ENCODE measurements around the gene CHRNA5.

The CHRNA5 gene

DNA sequence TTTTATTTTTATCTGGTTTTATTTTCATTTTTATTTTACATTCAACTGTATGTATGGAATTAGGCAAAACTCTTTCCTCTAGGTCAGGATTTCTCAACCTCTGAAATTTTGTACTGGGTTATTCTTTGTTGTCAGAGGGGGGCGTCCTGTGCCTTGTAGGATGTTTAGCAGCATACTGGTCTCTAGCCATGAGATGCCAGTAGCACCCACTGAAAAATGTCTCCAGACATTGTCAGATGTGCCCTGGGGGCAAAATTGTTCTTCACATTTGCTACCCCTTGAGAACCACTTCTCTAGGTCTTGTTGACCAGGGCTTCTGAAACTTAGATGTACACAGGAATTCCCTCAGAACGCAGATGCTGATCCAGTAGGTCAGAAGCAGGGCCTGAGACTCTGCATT is 5.4 kb downstream of the CHRNA5 start:
- no peaks in the 10 kb centered on the region for H3K9me3 ChIP-seq
- peaks cover 0 to 9% (median 8%) of the 10 kb centered on the region in 4 donors for H3K4me1 ChIP-seq
- no peak for DNase-seq
- H3K27ac ChIP-seq: no peak overlapping the region
- no peak overlapping the region for H3K4me3 ChIP-seq
- H3K36me3 ChIP-seq: no peaks in the 10 kb centered on the region
- intact Hi-C loops (cut with DNase I; ENCODE audit: low total_unique reads): no loop called here
- TF ChIP-seq, protein P1, sequence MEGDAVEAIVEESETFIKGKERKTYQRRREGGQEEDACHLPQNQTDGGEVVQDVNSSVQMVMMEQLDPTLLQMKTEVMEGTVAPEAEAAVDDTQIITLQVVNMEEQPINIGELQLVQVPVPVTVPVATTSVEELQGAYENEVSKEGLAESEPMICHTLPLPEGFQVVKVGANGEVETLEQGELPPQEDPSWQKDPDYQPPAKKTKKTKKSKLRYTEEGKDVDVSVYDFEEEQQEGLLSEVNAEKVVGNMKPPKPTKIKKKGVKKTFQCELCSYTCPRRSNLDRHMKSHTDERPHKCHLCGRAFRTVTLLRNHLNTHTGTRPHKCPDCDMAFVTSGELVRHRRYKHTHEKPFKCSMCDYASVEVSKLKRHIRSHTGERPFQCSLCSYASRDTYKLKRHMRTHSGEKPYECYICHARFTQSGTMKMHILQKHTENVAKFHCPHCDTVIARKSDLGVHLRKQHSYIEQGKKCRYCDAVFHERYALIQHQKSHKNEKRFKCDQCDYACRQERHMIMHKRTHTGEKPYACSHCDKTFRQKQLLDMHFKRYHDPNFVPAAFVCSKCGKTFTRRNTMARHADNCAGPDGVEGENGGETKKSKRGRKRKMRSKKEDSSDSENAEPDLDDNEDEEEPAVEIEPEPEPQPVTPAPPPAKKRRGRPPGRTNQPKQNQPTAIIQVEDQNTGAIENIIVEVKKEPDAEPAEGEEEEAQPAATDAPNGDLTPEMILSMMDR (IDR thresholded peaks at IDR 0.05): no peak
- peaks cover 0 to 29% of the 10 kb centered on the region in 2 donors for H3K27me3 ChIP-seq

DNA sequence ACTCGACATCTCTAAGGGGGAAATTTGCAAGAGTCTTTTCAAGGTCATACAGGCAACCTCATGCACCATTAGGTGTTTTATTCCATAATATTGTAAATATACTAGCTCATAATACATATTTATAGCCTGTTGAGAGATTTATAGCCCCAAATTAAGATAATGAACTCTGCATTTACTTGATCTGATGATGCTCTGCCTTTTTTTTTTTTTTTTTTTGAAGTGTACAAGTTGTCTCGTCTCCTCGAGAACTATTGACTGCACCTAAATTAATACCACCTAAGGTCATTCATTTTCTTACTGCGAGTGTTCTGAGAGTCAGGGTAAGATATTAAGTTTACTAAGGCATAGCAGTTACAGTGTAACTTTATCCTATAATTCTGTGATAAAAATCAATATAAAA is 6.1 kb downstream of the CHRNA5 start:
- Histone ChIP-seq H3K9me3 (no peaks in the 10 kb centered on the region), H3K27ac (no peak overlapping the region), H3K27me3 (peaks cover 0 to 29% of the 10 kb centered on the region in 2 donors), H3K4me3 (no peak overlapping the region), H3K4me1 (peaks cover 0 to 4% (median 2%) of the 10 kb centered on the region in 4 donors), H3K36me3 (no peaks in the 10 kb centered on the region)
- intact Hi-C loops (cut with DNase I; ENCODE audit: low total_unique reads): no loop called here
- no peak for DNase-seq
- TF ChIP-seq, protein P1 (IDR thresholded peaks at IDR 0.05): no peak

DNA sequence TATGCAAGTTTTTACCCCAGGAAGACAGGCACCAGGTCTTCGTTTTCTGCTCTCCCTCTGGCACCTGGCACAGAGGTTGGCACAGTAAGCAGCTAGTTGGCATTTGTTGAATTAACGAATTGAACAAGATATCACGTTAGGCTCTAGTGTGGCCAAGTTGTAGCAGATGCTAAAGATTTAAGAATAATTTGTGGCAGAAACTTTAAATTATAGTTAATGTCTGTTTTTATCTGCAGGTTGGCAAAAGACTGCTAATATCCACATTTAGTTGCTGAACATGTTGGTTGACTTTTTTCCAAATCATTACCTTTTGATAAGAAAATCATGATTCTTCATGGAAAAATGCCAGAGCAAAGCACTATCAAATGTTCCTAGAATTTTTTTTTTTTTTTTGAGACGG is 8.1 kb downstream of the CHRNA5 start:
- no peak for DNase-seq
- TF ChIP-seq, protein P1 (IDR thresholded peaks at IDR 0.05): no peak
- H3K9me3 ChIP-seq: no peaks in the 10 kb centered on the region
- H3K27me3 ChIP-seq: peaks cover 0 to 27% of the 10 kb centered on the region in 2 donors
- H3K27ac ChIP-seq: no peak overlapping the region
- no peaks in the 10 kb centered on the region for H3K4me1 ChIP-seq
- H3K36me3 ChIP-seq: no peaks in the 10 kb centered on the region
- no peak overlapping the region for H3K4me3 ChIP-seq
- intact Hi-C loops (cut with DNase I; ENCODE audit: low total_unique reads): no loop called here

DNA sequence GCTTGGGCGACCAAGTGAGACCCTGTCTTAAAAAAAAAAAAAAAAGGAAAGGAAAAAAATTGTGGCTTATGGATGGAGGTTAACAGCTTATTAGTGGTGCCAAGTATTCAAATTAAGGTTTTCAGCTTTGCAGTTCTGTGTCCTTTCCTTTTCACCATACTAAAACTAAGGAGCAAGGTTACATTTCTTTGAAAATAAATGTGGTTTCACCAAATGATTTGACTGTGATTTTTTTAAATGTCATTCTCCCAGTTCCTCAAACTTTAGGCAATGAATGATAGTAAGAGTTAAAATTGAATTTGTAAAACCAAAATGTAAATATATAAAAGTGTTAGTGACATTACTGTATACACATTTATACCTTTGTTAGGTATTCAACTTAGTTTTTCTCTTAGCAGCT is 9.6 kb downstream of the CHRNA5 start:
- no peak for DNase-seq
- TF ChIP-seq, protein P1 (IDR thresholded peaks at IDR 0.05): no peak

DNA sequence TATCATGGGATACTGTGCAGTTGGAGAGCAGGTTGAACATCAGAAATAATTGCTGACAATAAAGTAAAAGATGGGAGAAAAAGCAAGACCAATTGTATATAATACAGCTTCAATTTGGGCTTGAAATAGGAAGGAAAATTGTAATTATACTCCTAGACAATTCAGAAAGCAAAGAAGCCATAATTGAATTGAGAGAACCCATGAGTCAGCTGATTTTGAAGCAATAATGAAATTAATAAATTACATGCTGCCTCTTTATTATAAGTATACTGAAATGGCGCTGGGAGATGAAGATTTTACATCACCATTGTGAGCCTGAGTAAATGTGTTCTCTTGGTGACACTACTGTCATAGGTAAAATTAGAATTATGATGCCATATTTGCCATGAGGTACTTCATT is 32.3 kb downstream of the CHRNA5 start:
- DNase-seq: no peak
- H3K4me3 ChIP-seq: no peak overlapping the region
- no peaks in the 10 kb centered on the region for H3K4me1 ChIP-seq
- H3K27ac ChIP-seq: no peak overlapping the region
- TF ChIP-seq, protein P1 (IDR thresholded peaks at IDR 0.05): no peak
- peaks cover 0 to 13% of the 10 kb centered on the region in 2 donors for H3K27me3 ChIP-seq
- H3K36me3 ChIP-seq: no peaks in the 10 kb centered on the region
- intact Hi-C loops (cut with DNase I; ENCODE audit: low total_unique reads): no loop called here
- H3K9me3 ChIP-seq: no peaks in the 10 kb centered on the region

More for the DNA sequence above, 9.6 kb downstream of the CHRNA5 start:
- Histone ChIP-seq H3K9me3 (no peaks in the 10 kb centered on the region), H3K4me3 (no peak overlapping the region), H3K4me1 (no peaks in the 10 kb centered on the region), H3K27ac (no peak overlapping the region), H3K27me3 (peaks cover 0 to 18% of the 10 kb centered on the region in 2 donors), H3K36me3 (no peaks in the 10 kb centered on the region)
- intact Hi-C loops (cut with DNase I; ENCODE audit: low total_unique reads): no loop called here

DNA sequence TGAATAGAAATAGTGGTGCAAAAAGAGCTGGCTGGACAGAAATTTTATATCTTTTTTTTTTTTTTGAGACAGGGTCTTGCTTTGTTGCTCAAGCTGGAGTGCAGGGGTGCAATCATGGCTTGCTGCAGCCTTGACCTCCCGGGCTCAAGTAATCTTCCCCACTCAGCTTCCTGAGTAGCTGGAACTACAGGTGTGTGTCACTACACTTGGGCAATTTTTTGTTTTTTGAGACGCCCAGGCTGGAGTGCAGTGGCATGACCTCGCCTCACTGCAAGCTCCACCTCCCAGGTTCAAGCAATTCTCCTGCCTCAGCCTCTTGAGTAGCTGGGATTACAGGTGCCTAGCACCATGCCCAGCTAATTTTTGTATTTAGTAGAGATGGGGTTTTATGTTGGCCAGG is 33.0 kb downstream of the CHRNA5 start:
- intact Hi-C loops (cut with DNase I; ENCODE audit: low total_unique reads): no loop called here
- no peak for DNase-seq
- peaks cover 0 to 15% of the 10 kb centered on the region in 2 donors for H3K27me3 ChIP-seq
- no peaks in the 10 kb centered on the region for H3K36me3 ChIP-seq
- H3K4me1 ChIP-seq: no peaks in the 10 kb centered on the region
- H3K4me3 ChIP-seq: no peak overlapping the region
- H3K27ac ChIP-seq: no peak overlapping the region
- TF ChIP-seq, protein P1 (IDR thresholded peaks at IDR 0.05): no peak
- no peaks in the 10 kb centered on the region for H3K9me3 ChIP-seq
